SK-N-DZ (cell line): ENCODE results near the gene DNM2.
A peak's percentile ranks its signal among the peaks of the same experiment; 100 is the strongest.

Experiments used
- DNase-seq: peaks from one replicate; pipeline ENCODE4 v3.0.0-alpha.2; 2015; ENCODE audit warnings: low spot score

Gene DNM2

DNA sequence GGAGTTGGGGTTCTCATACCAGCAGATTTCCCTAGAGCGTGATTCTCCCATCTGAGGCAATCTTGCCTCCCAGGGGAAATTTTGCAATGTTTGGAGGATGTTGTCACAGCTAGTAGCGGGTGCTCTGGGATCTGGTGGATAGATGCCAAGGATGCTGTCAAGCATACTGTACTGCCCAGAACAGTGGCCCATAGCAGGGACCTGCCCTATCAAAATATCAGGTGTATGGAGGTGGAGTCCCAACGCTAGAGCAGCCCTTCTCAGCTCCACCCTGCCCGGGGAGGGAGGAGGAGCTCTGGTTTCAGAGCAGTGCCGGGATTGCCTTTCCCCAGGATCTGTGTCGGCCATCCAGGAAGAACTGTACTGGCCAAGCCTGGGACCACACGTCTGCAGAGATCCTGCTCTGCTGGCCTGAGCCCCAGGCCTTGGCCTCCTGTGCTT, 27.5 kb upstream of the DNM2 start:
- DNase-seq = no peak

DNA sequence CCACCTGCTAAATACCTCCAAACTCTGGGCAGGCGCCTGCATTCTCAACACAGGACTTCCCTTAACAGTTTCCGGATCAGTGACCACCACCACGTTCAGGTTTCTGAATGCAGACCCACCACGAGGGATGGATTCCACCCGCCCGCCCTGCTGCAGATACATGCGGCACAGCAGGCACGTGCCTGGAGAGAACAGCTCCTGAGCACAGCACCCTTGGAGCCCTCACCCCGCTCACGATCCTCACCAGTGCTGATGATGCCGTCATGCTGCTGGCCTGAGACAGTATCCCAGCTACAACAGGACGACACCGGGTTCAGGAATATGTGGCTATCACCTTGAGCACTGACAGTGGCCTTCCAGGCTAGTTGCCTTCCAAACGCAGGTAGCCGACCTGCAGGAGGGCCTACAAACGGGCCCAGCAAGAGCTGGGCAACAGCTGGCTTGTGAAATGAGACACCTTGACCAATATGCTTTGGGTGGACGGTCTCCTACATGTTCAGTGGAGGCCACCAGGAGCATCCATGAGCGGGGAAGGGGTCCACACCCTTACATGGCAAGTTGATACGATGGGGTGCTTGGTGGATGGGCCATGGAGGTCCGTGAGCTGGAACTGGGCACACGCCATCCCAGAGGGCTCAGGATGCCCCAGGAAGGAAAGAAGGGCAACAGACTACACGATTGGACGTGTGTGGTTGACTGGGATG, 26.5 kb upstream of the DNM2 start:
- no peak for DNase-seq

DNA sequence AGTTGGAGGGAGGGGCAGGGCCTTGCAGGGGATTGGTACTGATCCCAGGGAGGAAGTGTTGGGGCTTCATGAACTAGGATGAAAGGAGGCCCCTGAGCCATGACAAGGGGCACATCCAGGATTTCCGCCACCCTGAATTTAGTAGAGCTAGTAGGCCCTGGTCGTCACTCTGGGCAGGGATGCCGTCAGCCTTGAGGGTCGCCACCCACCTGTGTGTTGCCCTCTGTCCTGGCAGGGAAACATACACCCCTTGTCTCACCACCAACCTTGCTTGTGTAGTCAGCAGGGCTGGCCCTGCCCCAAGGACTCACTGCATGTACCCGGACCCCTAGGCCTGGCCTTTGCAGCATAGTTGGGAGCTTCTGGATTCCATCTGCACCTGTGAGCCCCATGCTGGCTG, 26.0 kb upstream of the DNM2 start:
- DNase-seq = no peak

DNA sequence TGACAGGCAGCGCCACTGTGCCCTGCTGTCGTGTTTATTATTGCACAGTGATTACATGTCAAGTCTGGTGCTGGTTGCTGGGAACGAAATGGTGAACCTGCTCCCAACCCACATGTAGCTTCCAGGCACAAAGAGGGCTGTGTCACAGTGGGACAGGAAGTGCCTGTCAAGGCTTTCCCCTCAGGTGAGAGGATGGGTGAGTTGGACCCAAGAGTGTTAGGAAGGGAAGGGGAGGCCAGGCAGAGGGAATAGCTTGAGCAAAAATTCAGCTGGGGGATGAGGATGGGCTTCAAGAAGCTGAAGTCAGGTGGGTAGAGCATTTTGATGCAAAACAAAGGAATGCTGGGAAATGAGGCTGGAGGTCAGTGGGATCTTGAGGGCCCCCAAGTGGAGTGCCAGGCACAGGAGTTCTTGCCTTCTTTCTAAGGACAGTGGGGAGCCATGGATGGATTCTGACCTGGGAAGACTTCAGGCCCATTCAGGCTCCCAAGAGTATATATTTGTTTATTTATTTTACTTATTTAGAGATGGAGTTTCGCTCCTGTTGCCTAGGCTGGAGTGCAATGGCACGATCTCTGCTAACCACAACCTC, 25.1 kb upstream of the DNM2 start:
- no peak for DNase-seq

DNA sequence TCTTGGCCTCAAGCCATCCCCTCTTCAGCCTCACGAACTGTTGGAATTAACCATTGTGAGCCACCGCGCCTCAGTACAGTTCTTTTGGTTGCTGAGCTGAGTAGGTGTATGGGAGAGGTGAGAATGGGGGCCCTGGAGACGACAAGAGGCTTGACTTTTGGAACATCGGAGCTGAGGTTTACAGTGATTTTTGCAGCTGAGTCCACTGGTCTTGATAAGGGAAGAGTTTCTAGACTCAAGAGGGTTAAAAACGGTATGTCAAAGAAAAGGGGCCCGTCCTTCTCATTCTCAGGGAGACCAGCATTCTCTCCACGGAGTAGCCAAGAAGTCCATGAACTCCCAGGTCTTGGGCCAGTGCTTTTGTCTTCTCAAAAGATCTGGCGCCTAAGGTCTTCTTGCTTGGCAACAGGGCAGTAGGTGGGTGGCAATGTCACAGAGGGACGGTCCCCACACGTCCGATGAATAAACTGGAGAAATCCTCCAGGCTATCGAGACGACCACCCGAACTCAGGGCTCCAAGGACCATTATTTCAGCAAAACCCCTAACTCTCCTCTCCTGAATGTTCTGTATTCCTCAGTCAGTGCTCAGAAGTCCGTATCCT, 23.1 kb upstream of the DNM2 start:
- DNase-seq = peak; percentile 24

DNA sequence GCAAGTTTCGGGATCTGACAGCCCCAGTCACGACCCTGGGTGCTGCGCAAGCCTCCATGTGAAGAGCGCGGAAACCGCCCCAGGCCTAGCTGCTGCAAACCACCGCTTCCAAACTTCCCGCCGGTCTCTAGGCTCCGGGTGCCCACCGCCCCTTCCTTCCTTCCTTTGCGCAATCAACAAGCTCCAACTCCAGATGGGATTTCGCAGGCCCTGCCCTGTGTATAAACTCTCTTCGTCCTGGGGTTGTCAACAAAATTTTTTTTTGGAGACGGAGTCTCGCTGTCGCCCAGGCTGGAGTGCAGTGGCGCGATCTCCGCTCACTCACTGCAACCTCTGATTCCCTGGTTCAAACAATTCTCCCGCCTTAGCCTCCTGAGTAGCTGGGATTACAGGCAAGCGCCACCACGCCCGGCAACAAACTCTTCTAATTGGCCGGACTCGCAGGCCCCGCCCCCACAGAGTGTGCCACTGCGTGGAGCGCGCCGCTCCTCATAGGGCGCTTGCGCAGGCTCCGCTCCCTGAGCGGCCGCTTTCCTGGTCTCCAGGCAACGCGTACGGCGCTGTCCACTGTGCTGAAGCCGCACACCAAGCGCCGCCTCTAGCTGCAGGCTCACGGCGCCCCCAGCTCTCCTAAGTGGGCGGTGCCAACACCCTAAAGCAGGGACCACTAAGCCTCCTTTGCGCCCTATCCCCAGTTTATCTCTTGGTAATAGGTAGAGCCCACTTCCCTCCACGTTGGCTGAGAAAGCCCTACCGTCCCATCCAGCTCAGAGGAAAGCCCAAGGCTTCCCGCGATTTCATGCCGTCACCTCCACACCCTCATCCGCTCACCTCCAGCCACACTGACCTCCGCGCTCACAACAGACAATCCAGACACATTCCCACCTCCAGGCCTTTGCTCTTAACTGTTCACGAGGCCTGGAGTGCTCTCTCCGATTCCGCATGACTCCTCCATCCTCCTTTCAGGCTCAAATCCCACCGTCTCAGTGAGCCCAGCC, 22.2 kb upstream of the DNM2 start:
- peak; percentile 94 for DNase-seq

DNA sequence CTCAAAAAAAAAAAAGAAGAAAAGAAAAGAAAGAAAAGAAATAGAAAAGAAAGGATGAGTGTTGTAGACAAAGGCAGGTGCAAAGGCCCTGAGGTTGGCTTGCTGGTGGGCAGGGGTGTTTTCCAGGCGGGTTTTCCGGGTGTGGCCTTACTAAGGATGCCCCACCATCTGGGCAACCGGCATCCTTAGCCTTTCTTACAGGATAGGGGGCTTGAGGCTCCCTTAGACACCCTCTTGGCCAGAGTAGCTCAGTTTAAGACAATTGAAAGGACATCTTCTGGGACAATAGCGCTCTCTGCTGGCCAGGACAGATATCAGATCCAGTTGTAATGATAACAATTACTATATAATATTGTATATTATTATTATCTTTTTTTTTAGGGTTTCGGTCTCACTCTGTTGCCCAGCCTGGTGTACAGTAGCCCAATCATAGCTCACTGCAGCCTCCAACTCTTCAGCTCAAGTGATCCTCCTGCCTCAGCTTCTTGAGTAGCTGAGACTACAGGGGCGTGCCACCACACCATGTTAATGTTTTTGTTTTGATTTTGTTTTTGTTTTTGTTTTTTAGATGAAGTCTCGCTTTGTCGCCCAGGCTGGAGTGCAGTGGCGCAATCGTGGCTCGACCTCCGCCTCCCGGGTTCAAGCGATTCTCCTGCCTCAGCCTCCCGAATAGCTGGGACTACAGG, 18.1 kb upstream of the DNM2 start:
- DNase-seq = peak; percentile 57

DNA sequence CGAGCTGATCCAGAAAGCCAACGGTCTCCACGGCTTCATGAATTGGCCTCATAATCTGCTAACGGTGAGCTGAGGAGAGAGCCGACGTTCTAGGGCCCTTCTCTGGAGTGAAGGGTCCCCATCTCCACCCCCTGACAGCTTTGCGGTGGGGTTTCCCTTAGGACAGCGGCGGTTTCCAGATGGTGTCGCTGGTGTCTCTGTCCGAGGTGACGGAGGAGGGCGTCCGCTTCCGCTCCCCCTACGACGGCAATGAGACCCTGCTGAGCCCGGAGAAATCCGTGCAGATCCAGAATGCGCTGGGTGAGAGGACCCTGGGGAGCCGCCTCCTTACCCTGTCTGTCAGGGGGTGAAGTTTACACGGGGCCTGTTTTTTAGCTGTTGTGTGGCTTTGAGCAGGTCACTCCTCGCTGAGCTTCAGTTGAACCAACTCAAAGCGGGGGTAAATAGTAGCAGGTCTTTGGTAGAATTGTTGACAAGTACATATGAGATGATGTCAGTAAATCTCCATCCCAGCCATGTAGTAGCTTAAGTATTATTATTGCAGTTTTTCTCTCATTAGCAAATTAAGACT, 15.8 kb upstream of the DNM2 start:
- peak; percentile 70 for DNase-seq

DNA sequence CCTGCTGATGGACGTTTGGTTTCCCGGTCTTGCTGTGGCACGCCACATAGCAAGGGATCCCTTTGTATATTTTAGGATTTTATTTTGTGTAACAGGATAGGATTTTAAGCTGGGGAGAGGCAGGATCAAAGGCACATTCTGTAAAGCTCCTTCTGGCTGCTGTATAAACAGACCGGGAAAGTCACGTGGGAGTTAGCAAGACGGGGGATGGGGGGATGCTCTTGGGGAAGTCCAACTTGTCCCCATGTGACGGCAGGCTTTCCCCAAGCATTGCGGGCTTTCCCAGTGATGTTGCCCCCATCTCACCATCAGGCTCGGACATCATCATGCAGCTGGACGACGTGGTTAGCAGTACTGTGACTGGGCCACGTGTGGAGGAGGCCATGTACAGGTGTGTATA, 10.9 kb upstream of the DNM2 start:
- no peak for DNase-seq

DNA sequence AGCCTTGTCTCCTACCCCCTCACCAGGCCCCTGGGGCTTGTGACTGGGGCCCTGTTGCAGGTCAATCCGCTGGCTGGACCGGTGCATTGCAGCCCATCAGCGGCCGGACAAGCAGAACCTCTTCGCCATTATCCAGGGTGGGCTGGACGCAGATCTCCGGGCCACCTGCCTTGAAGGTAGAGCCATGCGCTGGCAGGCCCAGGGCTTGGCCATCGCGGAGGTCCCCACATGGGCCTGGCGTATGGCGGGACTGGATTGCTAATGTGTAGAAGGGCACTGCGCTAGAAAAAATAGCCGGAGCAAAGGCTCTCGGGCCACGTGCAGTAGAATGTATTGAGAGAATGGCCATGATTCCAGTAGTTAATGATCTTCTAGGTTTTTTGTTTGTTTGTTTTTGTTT, 10.4 kb upstream of the DNM2 start:
- DNase-seq = no peak

DNA sequence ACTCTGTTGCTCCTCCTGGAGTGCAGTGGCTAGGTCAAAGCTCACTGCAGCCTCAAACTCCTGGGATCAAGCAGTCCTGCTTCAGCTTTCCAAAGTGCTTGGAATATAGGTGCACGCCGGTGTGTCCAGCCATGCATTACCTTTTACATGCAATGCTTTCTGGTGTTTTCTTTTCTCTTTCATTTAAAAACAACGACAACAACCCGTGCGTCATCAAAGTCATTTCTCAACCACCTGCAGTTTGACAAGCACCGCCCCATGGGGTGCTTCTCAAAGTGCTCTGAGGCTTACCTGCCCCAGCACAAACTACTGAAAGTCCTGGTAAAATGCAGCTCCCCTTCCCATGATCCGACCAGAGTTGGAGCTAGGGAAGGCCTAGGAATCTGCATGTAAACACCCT, 9.6 kb upstream of the DNM2 start:
- no peak for DNase-seq

DNA sequence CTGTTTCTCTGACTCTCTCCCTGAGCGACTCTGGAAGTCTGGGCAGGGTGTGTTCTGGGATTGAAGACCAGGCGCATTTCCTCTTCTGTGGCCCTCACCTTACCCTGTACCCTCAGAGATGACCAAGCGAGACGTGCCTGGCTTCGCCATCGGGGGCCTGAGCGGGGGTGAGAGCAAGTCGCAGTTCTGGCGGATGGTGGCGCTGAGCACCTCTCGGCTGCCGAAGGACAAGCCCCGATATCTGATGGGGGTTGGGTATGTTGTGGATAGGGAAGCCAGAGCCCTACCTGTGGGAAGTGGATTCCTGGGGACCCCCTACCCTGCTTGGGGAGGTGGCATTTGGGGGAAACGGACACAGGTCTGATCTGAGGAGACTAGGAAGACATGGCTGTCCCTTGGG, 5.8 kb upstream of the DNM2 start:
- no peak for DNase-seq

DNA sequence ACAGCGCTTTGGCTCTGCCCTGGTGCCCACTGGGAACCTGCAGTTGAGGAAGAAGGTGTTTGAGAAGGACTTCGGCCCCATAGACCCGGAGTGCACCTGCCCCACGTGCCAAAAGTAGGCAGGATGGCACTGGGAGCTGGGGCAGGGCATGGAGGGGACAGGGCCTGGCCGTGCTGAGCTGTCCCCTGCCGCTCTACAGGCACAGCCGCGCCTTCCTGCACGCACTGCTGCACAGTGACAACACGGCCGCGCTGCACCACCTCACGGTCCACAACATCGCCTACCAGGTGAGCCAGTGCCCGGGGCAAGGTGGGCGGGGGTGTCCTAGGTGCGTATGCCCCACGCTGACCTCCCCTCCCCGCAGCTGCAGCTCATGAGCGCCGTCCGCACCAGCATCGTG, 5.1 kb upstream of the DNM2 start:
- DNase-seq = no peak

DNA sequence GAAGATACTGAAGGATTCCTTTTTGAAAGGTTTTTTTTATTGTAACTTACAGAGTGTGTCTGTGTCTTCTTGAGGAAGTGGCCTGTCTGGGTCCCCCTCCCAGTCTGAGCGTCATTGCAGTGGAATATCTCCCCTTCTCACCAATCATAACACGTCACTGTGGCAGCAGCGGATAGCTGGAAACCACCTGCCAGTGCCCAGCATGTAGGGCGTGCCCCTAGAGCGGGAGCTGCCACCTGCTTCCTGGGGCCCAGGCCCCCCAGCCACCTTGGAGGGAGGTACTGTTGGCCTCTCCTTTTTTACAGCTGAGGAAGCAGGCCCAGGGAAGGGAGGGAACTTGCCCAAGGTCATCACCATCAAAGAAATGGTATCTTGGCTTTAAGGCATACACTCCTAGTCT, 4.6 kb upstream of the DNM2 start:
- DNase-seq = no peak

DNA sequence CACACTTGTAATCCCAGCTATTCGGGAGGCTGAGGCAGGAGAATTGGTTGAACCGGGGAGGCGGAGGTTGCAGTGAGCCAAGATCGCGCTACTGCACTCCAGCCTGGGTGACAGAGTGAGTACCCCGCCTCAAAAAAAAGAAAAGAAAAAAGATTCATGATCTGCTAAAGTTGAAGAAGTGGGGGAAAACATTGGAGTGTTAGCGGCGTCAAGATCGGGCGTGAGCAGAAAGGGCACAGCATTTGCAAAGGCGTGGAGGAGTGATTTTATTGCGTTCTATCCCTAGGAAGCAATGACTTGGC, 874 bp upstream of the DNM2 start:
- no peak for DNase-seq

DNA sequence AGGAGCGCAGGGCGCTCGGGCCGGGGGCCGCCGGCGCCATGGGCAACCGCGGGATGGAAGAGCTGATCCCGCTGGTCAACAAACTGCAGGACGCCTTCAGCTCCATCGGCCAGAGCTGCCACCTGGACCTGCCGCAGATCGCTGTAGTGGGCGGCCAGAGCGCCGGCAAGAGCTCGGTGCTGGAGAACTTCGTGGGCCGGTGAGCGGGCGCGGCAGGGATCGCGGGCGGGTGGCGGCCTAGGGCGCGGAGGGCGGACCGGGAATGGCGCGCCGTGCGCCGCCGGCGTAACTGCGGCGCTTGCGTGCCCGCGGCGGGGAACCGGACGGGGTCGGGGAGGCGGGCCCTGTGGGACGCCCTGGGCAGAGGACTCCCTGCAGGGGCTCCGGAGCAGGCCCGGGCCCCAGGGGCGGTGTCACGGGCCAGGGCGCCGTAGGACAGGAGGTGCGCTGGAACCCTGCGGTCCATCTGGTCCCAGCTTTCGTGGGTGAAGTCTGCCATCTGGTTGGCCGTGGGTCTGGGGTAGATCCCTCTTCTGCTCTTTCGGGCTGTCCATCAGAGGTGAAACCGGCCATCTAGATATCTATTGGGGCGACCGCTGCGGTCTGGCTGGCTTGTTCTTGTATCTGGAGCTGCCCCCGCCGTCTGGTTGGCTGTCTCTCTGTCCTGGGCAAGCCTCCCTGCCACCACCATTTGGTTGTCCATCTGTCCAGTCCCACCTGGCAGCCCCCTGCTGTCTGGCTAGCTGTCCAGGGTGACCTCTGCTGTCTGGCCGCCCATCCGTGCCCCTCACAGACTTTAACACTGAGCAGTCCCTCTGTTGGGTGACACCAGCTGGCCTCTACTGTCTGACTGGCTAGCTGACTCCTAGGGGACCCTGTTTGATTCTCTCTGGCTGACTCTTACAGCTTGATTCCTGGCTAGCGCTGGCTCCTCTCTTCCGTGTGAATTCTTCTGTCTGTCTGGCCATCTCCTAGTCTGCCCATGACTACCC, 622 bp downstream of the DNM2 start:
- DNase-seq = no peak

DNA sequence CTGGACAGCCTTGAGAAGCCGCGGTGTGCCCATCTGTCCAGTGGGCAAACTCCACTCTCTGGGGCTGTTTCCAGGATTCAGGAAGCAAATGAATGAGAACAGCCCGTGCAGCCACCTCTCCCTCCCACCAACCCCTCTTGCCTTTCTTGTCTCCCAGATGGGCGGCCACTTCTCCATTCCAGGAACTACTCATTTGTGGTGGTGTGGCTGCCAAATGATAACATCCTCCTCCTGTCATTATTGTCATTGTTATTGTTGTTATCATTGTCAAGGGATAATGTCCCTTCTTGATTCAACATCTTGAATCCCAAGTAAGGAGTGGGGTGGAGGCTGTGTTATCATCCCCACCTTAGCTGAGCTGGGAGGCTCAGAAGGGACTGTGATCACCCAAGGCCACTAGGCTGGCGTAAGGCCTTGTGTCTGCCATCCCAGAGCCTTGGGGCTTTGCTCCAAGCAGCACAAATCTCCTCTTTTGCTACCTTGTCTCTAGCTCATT, 1.6 kb downstream of the DNM2 start:
- DNase-seq = no peak

DNA sequence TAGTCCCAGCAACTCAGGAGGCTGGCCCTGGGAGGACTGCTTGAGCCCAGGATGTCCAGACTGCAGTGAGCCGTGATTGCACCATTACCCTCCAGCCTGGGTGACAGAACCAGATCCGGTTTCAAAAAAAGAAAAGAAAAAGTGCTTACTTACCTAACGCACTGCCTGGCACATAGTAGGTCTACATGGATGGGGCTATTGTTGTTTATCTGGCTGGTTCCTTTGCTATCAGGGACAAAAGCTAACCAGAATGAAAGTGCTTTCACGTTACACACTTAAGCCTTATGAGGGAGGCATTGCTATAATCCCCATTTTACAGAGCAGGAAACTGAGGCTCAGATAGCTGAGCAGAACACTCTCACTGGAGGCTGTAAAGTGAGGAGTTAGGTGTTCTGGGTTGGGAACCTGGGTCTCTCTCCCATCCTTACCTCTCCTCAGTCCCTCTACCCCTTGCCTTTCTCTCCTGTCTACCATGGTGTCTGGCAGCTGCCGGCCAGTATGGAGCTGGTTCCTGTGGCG, 2.8 kb downstream of the DNM2 start:
- no peak for DNase-seq

DNA sequence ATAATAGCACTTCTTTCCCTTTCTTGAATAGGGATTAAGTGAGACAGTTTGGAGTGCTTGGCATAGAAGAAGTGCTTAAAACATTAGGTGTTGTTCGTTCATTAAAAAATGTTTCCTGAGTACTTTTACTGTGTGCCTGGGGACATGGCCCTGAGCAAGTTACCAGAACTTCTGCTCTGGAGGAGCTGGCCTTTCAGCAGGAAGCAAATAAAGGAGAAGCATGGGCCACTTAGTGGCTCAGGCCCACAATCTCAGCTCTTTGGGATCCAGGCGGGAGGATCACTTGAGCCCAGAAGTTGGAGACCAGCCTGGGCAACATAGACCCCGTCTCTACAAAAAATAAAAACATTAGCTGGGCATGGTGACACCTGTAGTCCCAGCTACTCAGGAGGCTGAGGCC, 5.7 kb downstream of the DNM2 start:
- no peak for DNase-seq
